GM21390 (cell line): Measurements from ENCODE around the gene PHF13.
"Not testable (repeated sequence)": the region's sequence is repeated elsewhere in the genome, so short reads cannot be mapped to it uniquely, and the experiment has no call there.

ENCODE experiments used
- ATAC-seq: cut with Tn5 transposase; IDR thresholded peaks from one replicate; pipeline ENCODE4 v1.9.1; 2021; ENCODE audit not compliant: unreplicated experiment

Gene PHF13

GRCh38 chr1:6586404-6586816, 27.1 kb upstream of the PHF13 start:
- ATAC-seq: no peak

- no peak for ATAC-seq
Observed at GRCh38 chr1:6587261-6588005, 26.1 kb upstream of the PHF13 start.

GRCh38 chr1:6588128-6588892, 25.2 kb upstream of the PHF13 start:
- no peak for ATAC-seq

- no peak for ATAC-seq
Observed at GRCh38 chr1:6588893-6589520, 24.5 kb upstream of the PHF13 start.

GRCh38 chr1:6590046-6590445, 23.5 kb upstream of the PHF13 start:
- no peak for ATAC-seq

GRCh38 chr1:6591222-6591621, 22.3 kb upstream of the PHF13 start:
- no peak for ATAC-seq

- no peak for ATAC-seq
Observed at GRCh38 chr1:6591644-6592043, 21.9 kb upstream of the PHF13 start.

- no peak for ATAC-seq
Observed at GRCh38 chr1:6592441-6592840, 21.1 kb upstream of the PHF13 start.

- ATAC-seq: no peak
Observed at GRCh38 chr1:6592865-6593593, 20.5 kb upstream of the PHF13 start.

- no peak for ATAC-seq
Observed at GRCh38 chr1:6593810-6594209, 19.7 kb upstream of the PHF13 start.

GRCh38 chr1:6594977-6595740, 18.4 kb upstream of the PHF13 start:
- no peak for ATAC-seq

- ATAC-seq: no peak
Observed at GRCh38 chr1:6596351-6596750, 17.2 kb upstream of the PHF13 start.

- ATAC-seq: no peak
Observed at GRCh38 chr1:6596886-6597776, 16.4 kb upstream of the PHF13 start.

- no peak for ATAC-seq
Observed at GRCh38 chr1:6597777-6598131, 15.8 kb upstream of the PHF13 start.

- no peak for ATAC-seq
Observed at GRCh38 chr1:6599141-6599975, 14.2 kb upstream of the PHF13 start.

- not testable (repeated sequence) for ATAC-seq
Observed at GRCh38 chr1:6599991-6600390, 13.5 kb upstream of the PHF13 start.

- peak; percentile 2 for ATAC-seq
Observed at GRCh38 chr1:6600410-6601048, 13.0 kb upstream of the PHF13 start.
